NCI-H748 treated with DMSO at 0.1 percent for 48 hours (cell line): Measurements from ENCODE around the gene RASSF1.
A peak's percentile ranks its signal among the peaks of the same experiment; 100 is the strongest.

ENCODE experiments used
- DNase-seq: peaks from one replicate; lab custom pipeline; 2025; lab: John Stamatoyannopoulos, UW

RASSF1 gene

GRCh38 chr3:50340448-50341329 lies at the start of gene RASSF1:
Gene RASSF1 (minus strand): TSS chr3:50340836. CDS start chr3:50340805, 31 bp downstream.
- no peak for DNase-seq

- no peak for DNase-seq
Observed at GRCh38 chr3:50389414-50389767, 48.8 kb upstream of the RASSF1 start.

GRCh38 chr3:50388720-50389413 lies 48.2 kb upstream of the RASSF1 start:
- DNase-seq = no peak

- DNase-seq = no peak
Observed at GRCh38 chr3:50388016-50388719, 47.5 kb upstream of the RASSF1 start.

GRCh38 chr3:50385754-50386153 lies 45.1 kb upstream of the RASSF1 start:
- no peak for DNase-seq

- no peak for DNase-seq
Observed at GRCh38 chr3:50383750-50384149, 43.1 kb upstream of the RASSF1 start.

GRCh38 chr3:50382722-50383121 lies 42.1 kb upstream of the RASSF1 start:
- no peak for DNase-seq

GRCh38 chr3:50381383-50381782 lies 40.7 kb upstream of the RASSF1 start:
- no peak for DNase-seq

GRCh38 chr3:50380405-50381085 lies 39.9 kb upstream of the RASSF1 start:
- no peak for DNase-seq

- DNase-seq = no peak
Observed at GRCh38 chr3:50378757-50379156, 38.1 kb upstream of the RASSF1 start.

GRCh38 chr3:50378024-50378423 lies 37.4 kb upstream of the RASSF1 start:
- no peak for DNase-seq

GRCh38 chr3:50375258-50375931 lies 34.8 kb upstream of the RASSF1 start:
- peak; percentile 2 for DNase-seq

GRCh38 chr3:50374363-50375257 lies 34.0 kb upstream of the RASSF1 start:
- no peak for DNase-seq

- no peak for DNase-seq
Observed at GRCh38 chr3:50373146-50374051, 32.8 kb upstream of the RASSF1 start.

GRCh38 chr3:50372349-50372748 lies 31.7 kb upstream of the RASSF1 start:
- no peak for DNase-seq

- no peak for DNase-seq
Observed at GRCh38 chr3:50371133-50371685, 30.6 kb upstream of the RASSF1 start.

- no peak for DNase-seq
Observed at GRCh38 chr3:50370594-50370993, 30.0 kb upstream of the RASSF1 start.

- no peak for DNase-seq
Observed at GRCh38 chr3:50369012-50369670, 28.5 kb upstream of the RASSF1 start.

- DNase-seq = no peak
Observed at GRCh38 chr3:50365842-50366220, 25.2 kb upstream of the RASSF1 start.
